ENCODE measurements around the gene FOCAD. TPM values are rescaled to one million over a fixed set of nuclear protein-coding genes. Genes with fewer than 3 reads are reported as not detected.
A peak's percentile ranks its signal among the peaks of the same experiment; 100 is the strongest.

Gene FOCAD
- total RNA-seq, 1 donor from 2014 or later: 146 TPM

DNA sequence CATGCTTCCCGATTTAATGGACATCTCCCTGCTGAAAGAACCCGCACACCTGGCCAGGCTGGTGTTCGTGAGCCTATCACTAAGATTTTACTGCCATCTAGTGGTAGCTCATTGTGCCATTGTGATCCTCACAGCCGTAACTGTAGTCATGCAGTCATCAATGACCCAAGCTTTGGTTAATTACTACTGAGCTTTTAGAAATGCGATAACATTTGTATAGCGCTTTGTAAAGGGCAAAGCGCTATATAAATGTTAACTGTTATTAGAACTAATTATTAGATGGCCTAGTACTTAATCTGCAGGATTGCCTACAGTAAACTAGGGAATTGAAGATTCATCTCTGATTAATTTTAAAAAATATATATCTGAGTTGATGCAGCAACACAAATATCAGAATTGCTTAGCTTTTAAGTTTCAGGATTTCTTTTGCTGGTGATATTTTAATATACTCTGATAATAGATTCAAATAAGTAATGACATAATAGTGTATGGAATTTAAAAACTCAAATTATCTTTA lies 257.2 kb downstream of the FOCAD start:
- no peaks in the 10 kb centered on the region for H3K27me3 ChIP-seq
- peaks cover 22% of the 10 kb centered on the region for H3K4me1 Mint-ChIP-seq
- H3K9ac ChIP-seq: no peak overlapping the region
- H3K4me3 ChIP-seq: no peak overlapping the region
- TF ChIP-seq EZH2 (IDR thresholded peaks at IDR 0.05): no peak
- TF ChIP-seq, protein P1, sequence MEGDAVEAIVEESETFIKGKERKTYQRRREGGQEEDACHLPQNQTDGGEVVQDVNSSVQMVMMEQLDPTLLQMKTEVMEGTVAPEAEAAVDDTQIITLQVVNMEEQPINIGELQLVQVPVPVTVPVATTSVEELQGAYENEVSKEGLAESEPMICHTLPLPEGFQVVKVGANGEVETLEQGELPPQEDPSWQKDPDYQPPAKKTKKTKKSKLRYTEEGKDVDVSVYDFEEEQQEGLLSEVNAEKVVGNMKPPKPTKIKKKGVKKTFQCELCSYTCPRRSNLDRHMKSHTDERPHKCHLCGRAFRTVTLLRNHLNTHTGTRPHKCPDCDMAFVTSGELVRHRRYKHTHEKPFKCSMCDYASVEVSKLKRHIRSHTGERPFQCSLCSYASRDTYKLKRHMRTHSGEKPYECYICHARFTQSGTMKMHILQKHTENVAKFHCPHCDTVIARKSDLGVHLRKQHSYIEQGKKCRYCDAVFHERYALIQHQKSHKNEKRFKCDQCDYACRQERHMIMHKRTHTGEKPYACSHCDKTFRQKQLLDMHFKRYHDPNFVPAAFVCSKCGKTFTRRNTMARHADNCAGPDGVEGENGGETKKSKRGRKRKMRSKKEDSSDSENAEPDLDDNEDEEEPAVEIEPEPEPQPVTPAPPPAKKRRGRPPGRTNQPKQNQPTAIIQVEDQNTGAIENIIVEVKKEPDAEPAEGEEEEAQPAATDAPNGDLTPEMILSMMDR (IDR thresholded peaks at IDR 0.05): peak; percentile 96
- H2AFZ ChIP-seq (replicated peaks): no peak overlapping the region
- H3K79me2 ChIP-seq (ENCODE audit: low read depth): no peaks in the 10 kb centered on the region
- H3K36me3 Mint-ChIP-seq: peaks cover 7% of the 10 kb centered on the region
- H3K4me1 ChIP-seq: peaks cover 11% of the 10 kb centered on the region
- peak; percentile 94 for DNase-seq (ENCODE audit: low spot score)
- H3F3A ChIP-seq (ENCODE audit: low read depth): peaks cover 6% of the 10 kb centered on the region
- H3K4me2 ChIP-seq: no peak overlapping the region
- H3K27ac ChIP-seq: no peak overlapping the region
- H4K20me1 ChIP-seq (ENCODE audit: low read depth): peaks cover 7% of the 10 kb centered on the region
- peaks cover 4% of the 10 kb centered on the region for H3K36me3 ChIP-seq
- no peak overlapping the region for H3K27ac Mint-ChIP-seq
- peaks cover 6% of the 10 kb centered on the region for H3K9me3 Mint-ChIP-seq
- no peak overlapping the region for H3K4me3 Mint-ChIP-seq
- no peaks in the 10 kb centered on the region for H3K27me3 Mint-ChIP-seq (ENCODE audit: insufficient read depth, low read depth)
- no peaks in the 10 kb centered on the region for H3K9me3 ChIP-seq (ENCODE audit: low read depth)

DNA sequence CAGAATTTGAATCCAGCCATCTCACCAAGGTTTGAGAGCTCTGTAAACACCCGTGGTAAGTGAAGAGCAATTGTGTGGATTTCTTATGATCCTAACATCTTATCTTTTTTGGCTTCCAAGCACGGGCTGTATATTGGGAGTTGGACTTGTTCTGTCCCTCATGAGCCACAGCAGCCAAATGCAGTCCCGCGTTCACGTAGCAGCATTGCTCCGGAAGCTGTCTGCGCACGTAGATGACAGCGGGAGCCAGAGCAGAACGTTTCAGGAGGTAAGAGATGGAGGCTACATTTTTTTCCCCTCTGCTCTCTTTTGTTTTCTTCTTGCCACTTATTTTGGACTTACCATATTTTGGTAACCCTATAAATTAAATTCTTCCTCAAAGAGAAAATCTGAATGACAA lies 260.4 kb downstream of the FOCAD start:
- H3K4me3 Mint-ChIP-seq: no peak overlapping the region
- H3K4me1 Mint-ChIP-seq: peaks cover 22% of the 10 kb centered on the region
- H3K27me3 ChIP-seq: no peaks in the 10 kb centered on the region
- no peak overlapping the region for H3K9ac ChIP-seq
- no peaks in the 10 kb centered on the region for H3K27me3 Mint-ChIP-seq (ENCODE audit: insufficient read depth, low read depth)
- no peak overlapping the region for H2AFZ ChIP-seq (replicated peaks)
- H3K27ac ChIP-seq: no peak overlapping the region
- H3K36me3 ChIP-seq: no peaks in the 10 kb centered on the region
- no peaks in the 10 kb centered on the region for H3K9me3 ChIP-seq (ENCODE audit: low read depth)
- peaks cover 6% of the 10 kb centered on the region for H3F3A ChIP-seq (ENCODE audit: low read depth)
- H3K79me2 ChIP-seq (ENCODE audit: low read depth): no peaks in the 10 kb centered on the region
- H3K27ac Mint-ChIP-seq: no peak overlapping the region
- no peak overlapping the region for H3K4me3 ChIP-seq
- peaks cover 11% of the 10 kb centered on the region for H3K4me1 ChIP-seq
- H3K4me2 ChIP-seq: no peak overlapping the region
- no peaks in the 10 kb centered on the region for H3K9me3 Mint-ChIP-seq
- no peak for DNase-seq (ENCODE audit: low spot score)
- TF ChIP-seq EZH2 (IDR thresholded peaks at IDR 0.05): no peak
- TF ChIP-seq, protein P1 (IDR thresholded peaks at IDR 0.05): no peak
- TF ChIP-seq EZH2phosphoT487 (IDR thresholded peaks at IDR 0.05): no peak
- peaks cover 11% of the 10 kb centered on the region for H3K36me3 Mint-ChIP-seq
- H4K20me1 ChIP-seq (ENCODE audit: low read depth): peaks cover 7% of the 10 kb centered on the region

DNA sequence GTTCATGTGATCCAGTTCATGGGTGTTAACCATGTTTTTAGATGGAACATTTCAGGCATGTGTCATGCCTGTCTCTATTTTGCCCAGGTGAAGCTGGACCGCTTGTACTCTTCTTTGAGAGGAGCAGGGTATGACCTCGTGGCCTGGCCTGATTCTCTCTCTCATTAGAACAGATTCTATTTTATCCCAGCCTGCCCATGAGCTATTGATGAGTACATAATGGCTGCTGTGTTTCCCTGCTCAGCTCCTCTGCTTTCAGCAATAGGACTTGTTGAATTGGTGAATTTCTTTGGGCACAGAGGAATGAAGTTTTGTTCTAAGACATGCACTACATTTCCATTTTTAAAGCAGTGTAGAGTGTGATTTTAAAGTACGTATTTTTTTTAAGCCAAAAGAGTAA lies 261.2 kb downstream of the FOCAD start:
- Mint-ChIP-seq H3K27ac (no peak overlapping the region), H3K4me1 (peaks cover 22% of the 10 kb centered on the region), H3K4me3 (no peak overlapping the region), H3K9me3 (no peaks in the 10 kb centered on the region), H3K36me3 (peaks cover 11% of the 10 kb centered on the region), H3K27me3 (ENCODE audit: insufficient read depth, low read depth) (no peaks in the 10 kb centered on the region)
- Histone ChIP-seq H3F3A (ENCODE audit: low read depth) (peaks cover 6% of the 10 kb centered on the region), H3K27ac (no peak overlapping the region), H3K9me3 (ENCODE audit: low read depth) (no peaks in the 10 kb centered on the region), H3K4me2 (peak overlapping the region; percentile 15), H3K79me2 (ENCODE audit: low read depth) (no peaks in the 10 kb centered on the region), H4K20me1 (ENCODE audit: low read depth) (peaks cover 7% of the 10 kb centered on the region), H3K36me3 (no peaks in the 10 kb centered on the region), H3K9ac (no peak overlapping the region), H2AFZ (replicated peaks) (no peak overlapping the region), H3K27me3 (no peaks in the 10 kb centered on the region), H3K4me3 (no peak overlapping the region), H3K4me1 (peaks cover 11% of the 10 kb centered on the region)
- peak; percentile 32 for DNase-seq (ENCODE audit: low spot score)
- TF ChIP-seq, protein P1 (IDR thresholded peaks at IDR 0.05): no peak
- TF ChIP-seq EZH2phosphoT487 (IDR thresholded peaks at IDR 0.05): no peak
- no peak for TF ChIP-seq EZH2 (IDR thresholded peaks at IDR 0.05)

All from neural progenitor cell (in vitro differentiated cells).